SH-SY5Y (cell line): ENCODE data around the gene IGFBP4.

Experiments
- GATA2 ChIP-seq: IDR thresholded peaks from 2 replicates; pipeline ENCODE4 v1.6.1; 2011; ENCODE audit warnings: mild to moderate bottlenecking, low read depth, low read length
- GATA3 ChIP-seq: IDR thresholded peaks from 2 replicates; pipeline ENCODE4 v1.6.1; 2011; ENCODE audit warnings: low read depth, mild to moderate bottlenecking, low read length, moderate library complexity

DNA sequence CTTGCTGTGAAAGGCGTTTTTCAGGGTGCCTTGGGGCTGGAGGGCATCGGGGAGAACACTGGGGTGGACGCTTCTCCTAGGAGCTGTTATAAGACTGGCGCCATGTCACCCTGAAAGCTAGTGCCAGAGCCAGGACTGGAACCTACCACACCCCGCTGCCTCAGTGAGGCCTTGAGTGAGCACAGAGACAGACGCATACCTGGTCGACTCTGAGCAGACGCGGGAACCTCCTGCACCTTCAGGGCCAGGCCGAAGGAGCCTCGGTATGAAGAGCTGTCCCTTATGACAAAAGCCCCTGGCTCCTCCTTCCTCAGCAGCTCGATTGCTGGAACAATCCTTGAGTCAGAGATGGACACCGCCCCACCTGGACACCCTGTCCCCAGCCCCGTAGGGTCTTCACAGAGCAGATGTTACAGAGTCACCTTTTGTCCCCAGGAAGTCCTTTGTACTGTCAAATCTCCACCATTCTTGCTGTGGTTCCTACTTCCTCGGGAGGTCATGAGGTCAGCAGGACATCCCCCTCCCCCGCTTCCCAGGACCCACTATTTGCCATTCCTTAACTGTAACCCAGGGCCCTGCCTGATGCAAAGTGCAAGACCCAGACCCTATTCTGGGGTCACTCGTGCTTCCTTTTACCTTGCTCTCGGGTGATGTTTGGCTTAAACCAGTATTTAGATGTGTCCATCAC, 41.2 kb downstream of the IGFBP4 start:
- TF ChIP-seq GATA3: no peak
- TF ChIP-seq GATA2: no peak
